Endothelial cell of umbilical vein (primary cell): ENCODE data around the gene NADSYN1. TPM values are rescaled to one million over a fixed set of nuclear protein-coding genes. Genes with fewer than 3 reads are reported as not detected.

Source experiments
- BruUV-seq: library from RNA; stranded (reverse); fragments of 400-500 nt; replicated peaks from 2 replicates; lab custom pipeline; 2021; lab: Mats Ljungman, UMichigan
- CTCF ChIA-PET: fragments of 300-600, 350-600 bp; sonication (Branson Sonifier 250); formaldehyde crosslinking; loops from one replicate; lab custom pipeline; 2021; ENCODE audit warnings: antibody characterized with exemption, inconsistent platforms; lab: Charles Lee
- POLR2A ChIA-PET: fragments of 300-600, 350-600 bp; sonication (Branson Sonifier 250); formaldehyde crosslinking; loops from one replicate; lab custom pipeline; 2021; ENCODE audit warnings: antibody characterized with exemption, inconsistent platforms; lab: Charles Lee
- DNase-seq: peaks from one replicate; pipeline ENCODE4 v3.0.0-alpha.2; 2011; ENCODE audit warnings: low read depth, low spot score
- FAIRE-seq: peaks from 2 replicates; lab custom pipeline; 2011; peaks lifted over from hg19 to GRCh38; lab: Jason Lieb, UNC
- H2AFZ ChIP-seq: 2 replicates; pipeline ENCODE4 v1.6.0; 2012; ENCODE audit warnings: low read depth, low read length, control low read depth, inconsistent platforms
- H3K27ac ChIP-seq: 2 replicates; pipeline ENCODE4 v1.5.1; 2011; ENCODE audit warnings: low read depth, mild to moderate bottlenecking, control low read depth, low read length, moderate library complexity; ENCODE audit not compliant: insufficient read depth
- H3K27me3 ChIP-seq, 2 experiments: 2 replicates each; pipeline versions ENCODE4 v1.6.0 to v1.6.1; 2011; ENCODE audit warnings: low read length in 2 of 2, mixed read lengths in 1 of 2; ENCODE audit not compliant: control insufficient read depth in 2 of 2, insufficient read depth in 2 of 2
- H3K36me3 ChIP-seq, 2 experiments: 2 replicates in 1 of 2; 3 replicates in 1 of 2; pipeline ENCODE4 v1.5.1; 2011; ENCODE audit warnings: low read length in 2 of 2, mild to moderate bottlenecking in 1 of 2, moderate library complexity in 1 of 2; ENCODE audit not compliant: control insufficient read depth in 2 of 2, insufficient read depth in 2 of 2; ENCODE audit errors: extremely low read depth in 1 of 2
- H3K4me1 ChIP-seq: 3 replicates; pipeline ENCODE4 v1.5.1; 2011; ENCODE audit warnings: mild to moderate bottlenecking, low read length; ENCODE audit not compliant: control insufficient read depth, insufficient read depth; ENCODE audit errors: extremely low read depth
- H3K4me2 ChIP-seq: 2 replicates; pipeline ENCODE4 v1.6.1; 2011; ENCODE audit warnings: low read length, control low read depth, mixed read lengths; ENCODE audit not compliant: insufficient read depth
- H3K4me3 ChIP-seq, 3 experiments: fragments of 200-600 bp in 1 of 3; sonication (generic), shearing (Covaris generic) in 1 of 3; replicated peaks in 1 of 3; 2 replicates each; pipeline ENCODE4 v1.5.1; 2011 to 2016; ENCODE audit warnings: control low read depth in 3 of 3, low read length in 3 of 3, mild to moderate bottlenecking in 2 of 3, inconsistent platforms in 1 of 3, low read depth in 1 of 3, moderate library complexity in 1 of 3; ENCODE audit not compliant: insufficient read depth in 1 of 3
- H3K79me2 ChIP-seq: 2 replicates; pipeline ENCODE4 v1.6.0; 2012; ENCODE audit warnings: low read length, inconsistent platforms; ENCODE audit not compliant: control insufficient read depth, insufficient read depth
- H3K9ac ChIP-seq: replicated peaks from 2 replicates; pipeline ENCODE3; 2011; ENCODE audit warnings: low read length, control low read depth; ENCODE audit not compliant: insufficient read depth; ENCODE audit errors: extremely low read depth
- H3K9me1 ChIP-seq: replicated peaks from 3 replicates; pipeline ENCODE4 v1.6.0; 2011; ENCODE audit warnings: mild to moderate bottlenecking, low read length; ENCODE audit not compliant: control insufficient read depth, insufficient read depth; ENCODE audit errors: extremely low read depth
- H3K9me3 ChIP-seq: replicated peaks from 2 replicates; pipeline ENCODE4 v1.5.1; 2012; ENCODE audit warnings: low read length, inconsistent platforms; ENCODE audit not compliant: control insufficient read depth, insufficient read depth
- H4K20me1 ChIP-seq: replicated peaks from 2 replicates; pipeline ENCODE3; 2011; ENCODE audit warnings: mild to moderate bottlenecking, low read length; ENCODE audit not compliant: control insufficient read depth, insufficient read depth; ENCODE audit errors: extremely low read depth
- EZH2 ChIP-seq: IDR thresholded peaks from 2 replicates; pipeline ENCODE4 v1.6.1; 2012; ENCODE audit warnings: borderline replicate concordance, low read depth, mild to moderate bottlenecking, moderate library complexity, low read length, inconsistent platforms; ENCODE audit not compliant: severe bottlenecking
- FOS ChIP-seq: IDR thresholded peaks from 2 replicates; pipeline ENCODE4 v1.6.1; 2011; ENCODE audit warnings: mild to moderate bottlenecking, low read length, moderate library complexity, borderline replicate concordance; ENCODE audit not compliant: insufficient read depth
- GATA2 ChIP-seq: IDR thresholded peaks from 2 replicates; pipeline ENCODE4 v1.7.0; 2011; ENCODE audit warnings: low read depth, mild to moderate bottlenecking, moderate library complexity, mixed read lengths, low read length; ENCODE audit not compliant: insufficient read length, insufficient read depth
- JUN ChIP-seq: IDR thresholded peaks from 2 replicates; pipeline ENCODE4 v1.6.1; 2011; ENCODE audit warnings: borderline replicate concordance, low read depth; ENCODE audit not compliant: insufficient read length, insufficient read depth
- POLR2A ChIP-seq: IDR thresholded peaks from 2 replicates; pipeline ENCODE4 v1.6.1; 2012; ENCODE audit warnings: low read depth, mild to moderate bottlenecking, control low read depth, low read length
- POLR2AphosphoS5 ChIP-seq: IDR thresholded peaks from 2 replicates; pipeline ENCODE4 v1.6.1; 2012; ENCODE audit warnings: low read depth, mild to moderate bottlenecking, control low read depth, low read length, moderate library complexity; ENCODE audit not compliant: insufficient read depth
- dilution Hi-C: fragments of 300-500 bp; cut with MboI; formaldehyde crosslinking; loops from one replicate; pipeline ENCODE4 v1.15.0; 2019; ENCODE audit warnings: low sequenced_read_pairs; ENCODE audit not compliant: extremely low pct_ligation_motif_present
- intact Hi-C: fragments of 100-400 bp; cut with micrococcal nuclease; formaldehyde crosslinking; loops from one replicate; pipeline ENCODE4 v1.10.0; 2022
- polyA plus RNA-seq, 4 experiments: library from polyadenylated mRNA; depleted of rRNA in 3 of 4; stranded (reverse) in 3 of 4; unstranded in 1 of 4; fragments of >200 nt; gene quantifications; 2 replicates each; pipeline versions ENCODE4 v1.2.1 to v1.2.3, GENCODE V29; 2011 to 2012; ENCODE audit warnings: missing spikeins in 1 of 4
- total RNA-seq: library from RNA; stranded (reverse); gene quantifications from 2 replicates; pipeline ENCODE4 v1.2.3, GENCODE V29; 2021

The NADSYN1 gene
- total and polyA plus RNA-seq, 2 donors (not counting 3 experiments of a cell fraction or from before 2014, with no cell fraction given) = 77.5 to 99.2 TPM

- H3K9me1 ChIP-seq = no peaks in the 10 kb centered on the region
- H3K27me3 ChIP-seq = no peaks in the 10 kb centered on the region
- FAIRE-seq = no peak
- H3K27ac ChIP-seq = no peak overlapping the region
- no peaks in the 10 kb centered on the region for H4K20me1 ChIP-seq
- ChIA-PET CTCF (interaction anchor here (1.3 to 3.1 kb wide), 2 partner anchors 11 to 20 kb away, joined by 4 to 12 read pairs; no protein-coding TSS in a partner anchor), POLR2A (no interaction called here)
- no peaks in the 10 kb centered on the region for H3K36me3 ChIP-seq
- no peaks in the 10 kb centered on the region for H3K9me3 ChIP-seq
- H3K79me2 ChIP-seq = no peaks in the 10 kb centered on the region
- intact Hi-C loops = no loop called here
- no TSS peak for BruUV-seq
- TF ChIP-seq EZH2 (no peak), POLR2A (no peak), POLR2AphosphoS5 (no peak), FOS (no peak)
- no peak overlapping the region for H2AFZ ChIP-seq
- no peaks in the 10 kb centered on the region for H3K4me1 ChIP-seq
- no peak for DNase-seq
- H3K4me3 ChIP-seq = no peak overlapping the region
- no peak overlapping the region for H3K4me2 ChIP-seq
- no peak overlapping the region for H3K9ac ChIP-seq
- dilution Hi-C loops = no loop called here
These were observed 90.1 kb downstream of the NADSYN1 start for GRCh38 chr11:71542879-71543777.

DNA sequence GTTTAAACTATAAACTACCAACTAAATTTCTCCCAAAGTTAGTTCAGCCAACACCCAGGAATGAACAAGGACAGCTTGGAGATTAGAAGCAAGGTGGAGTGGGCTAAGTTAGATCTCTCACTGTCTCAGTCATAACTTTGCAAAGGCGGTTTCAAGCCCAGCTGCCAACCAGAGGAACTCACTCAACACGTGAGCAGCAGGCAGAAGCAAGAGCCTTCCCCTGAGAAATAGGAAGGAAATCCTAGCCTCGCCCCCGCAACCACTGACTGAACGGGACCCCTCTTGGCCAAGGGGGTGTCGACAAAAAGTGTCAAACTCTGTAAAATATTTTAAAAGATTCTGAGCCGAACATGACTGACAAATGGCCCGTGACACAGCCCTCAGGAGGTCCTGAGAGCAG lies 90.9 kb downstream of the NADSYN1 start:
- dilution Hi-C loops (no loop called here), intact Hi-C loops (no loop called here)
- FAIRE-seq (no peak), DNase-seq (no peak)
- Histone ChIP-seq H3K4me1 (no peaks in the 10 kb centered on the region), H3K4me3 (no peak overlapping the region), H4K20me1 (no peaks in the 10 kb centered on the region), H3K79me2 (no peaks in the 10 kb centered on the region), H3K9ac (no peak overlapping the region), H3K9me1 (no peaks in the 10 kb centered on the region), H3K27ac (no peak overlapping the region), H3K27me3 (no peaks in the 10 kb centered on the region), H3K9me3 (no peaks in the 10 kb centered on the region), H2AFZ (no peak overlapping the region), H3K4me2 (no peak overlapping the region), H3K36me3 (no peaks in the 10 kb centered on the region)
- TF ChIP-seq GATA2 = no peak
- no peak for TF ChIP-seq JUN
- ChIA-PET POLR2A (no interaction called here), CTCF (interaction anchor here (3.1 kb wide), 1 partner anchor 20 kb away, joined by 12 read pairs; no protein-coding TSS in a partner anchor)
- BruUV-seq = no TSS peak
